Glutamatergic neuron (in vitro differentiated cells): Measurements from ENCODE around the gene ABRAXAS1. TPM values are rescaled to one million over a fixed set of nuclear protein-coding genes. Genes with fewer than 3 reads are reported as not detected.
"Not testable (repeated sequence)": the region's sequence is repeated elsewhere in the genome, so short reads cannot be mapped to it uniquely, and the experiment has no call there.

Experiments
- DNase-seq: peaks from one replicate; pipeline ENCODE4 v3.0.0; 2022
- H3K27ac Mint-ChIP-seq: one replicate; pipeline ENCODE4 v1.8.0; 2020; ENCODE audit warnings: mild to moderate bottlenecking, mixed read lengths, inconsistent platforms; ENCODE audit not compliant: unreplicated experiment
- H3K27me3 Mint-ChIP-seq: one replicate; pipeline ENCODE4 v1.8.0; 2020; ENCODE audit warnings: mild to moderate bottlenecking, moderate library complexity, mixed read lengths, inconsistent platforms; ENCODE audit not compliant: unreplicated experiment
- H3K36me3 Mint-ChIP-seq: one replicate; pipeline ENCODE4 v1.8.0; 2020; ENCODE audit warnings: mild to moderate bottlenecking, mixed read lengths, inconsistent platforms; ENCODE audit not compliant: unreplicated experiment
- H3K4me1 Mint-ChIP-seq: one replicate; pipeline ENCODE4 v1.8.0; 2020; ENCODE audit warnings: mild to moderate bottlenecking, low read depth, mixed read lengths, inconsistent platforms; ENCODE audit not compliant: unreplicated experiment
- H3K4me3 Mint-ChIP-seq: one replicate; pipeline ENCODE4 v1.8.0; 2020; ENCODE audit warnings: mild to moderate bottlenecking, mixed read lengths, inconsistent platforms; ENCODE audit not compliant: unreplicated experiment
- H3K9me3 Mint-ChIP-seq: one replicate; pipeline ENCODE4 v1.8.0; 2020; ENCODE audit warnings: mild to moderate bottlenecking, moderate library complexity, mixed read lengths, inconsistent platforms; ENCODE audit not compliant: unreplicated experiment
- total RNA-seq: library from RNA; stranded (reverse); fragmentation: NEBNext Ultra II Directional; extraction: Animal tissue kit (Norgen Biotek cat#: 25700); gene quantifications from one replicate; pipeline ENCODE4 v1.2.1, GENCODE V29; 2021; ENCODE audit not compliant: unreplicated experiment
- TF ChIP-seq, protein P1 (sequence below): fragments of 200-600 bp; sonication (generic); IDR thresholded peaks from one replicate; pipeline ENCODE4 v1.5.0; 2021; ENCODE audit not compliant: partially characterized antibody, unreplicated experiment

ABRAXAS1 gene
- total RNA-seq, 1 donor from 2014 or later = 16.0 TPM

DNA sequence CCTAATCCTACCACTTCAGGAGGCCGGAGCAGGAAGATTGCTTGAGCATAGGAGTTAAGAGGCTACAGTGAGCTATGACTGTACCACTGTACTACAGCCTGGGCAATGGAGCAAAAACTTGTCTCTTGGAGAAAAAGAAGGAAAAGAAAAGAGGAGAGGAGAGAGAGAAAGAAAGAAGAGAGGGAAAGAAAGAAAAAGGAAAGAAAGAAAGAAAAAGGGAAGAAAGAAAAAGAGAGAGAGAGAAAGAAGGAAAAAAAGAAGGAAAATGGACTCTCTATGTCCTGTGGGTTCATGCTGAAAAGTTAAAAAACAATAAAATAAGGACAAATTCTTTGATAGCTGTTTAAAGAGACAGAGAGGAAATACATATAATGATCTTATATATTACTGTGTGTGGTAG lies 13.3 kb upstream of the ABRAXAS1 start:
- H3K27ac Mint-ChIP-seq = no peak overlapping the region

DNA sequence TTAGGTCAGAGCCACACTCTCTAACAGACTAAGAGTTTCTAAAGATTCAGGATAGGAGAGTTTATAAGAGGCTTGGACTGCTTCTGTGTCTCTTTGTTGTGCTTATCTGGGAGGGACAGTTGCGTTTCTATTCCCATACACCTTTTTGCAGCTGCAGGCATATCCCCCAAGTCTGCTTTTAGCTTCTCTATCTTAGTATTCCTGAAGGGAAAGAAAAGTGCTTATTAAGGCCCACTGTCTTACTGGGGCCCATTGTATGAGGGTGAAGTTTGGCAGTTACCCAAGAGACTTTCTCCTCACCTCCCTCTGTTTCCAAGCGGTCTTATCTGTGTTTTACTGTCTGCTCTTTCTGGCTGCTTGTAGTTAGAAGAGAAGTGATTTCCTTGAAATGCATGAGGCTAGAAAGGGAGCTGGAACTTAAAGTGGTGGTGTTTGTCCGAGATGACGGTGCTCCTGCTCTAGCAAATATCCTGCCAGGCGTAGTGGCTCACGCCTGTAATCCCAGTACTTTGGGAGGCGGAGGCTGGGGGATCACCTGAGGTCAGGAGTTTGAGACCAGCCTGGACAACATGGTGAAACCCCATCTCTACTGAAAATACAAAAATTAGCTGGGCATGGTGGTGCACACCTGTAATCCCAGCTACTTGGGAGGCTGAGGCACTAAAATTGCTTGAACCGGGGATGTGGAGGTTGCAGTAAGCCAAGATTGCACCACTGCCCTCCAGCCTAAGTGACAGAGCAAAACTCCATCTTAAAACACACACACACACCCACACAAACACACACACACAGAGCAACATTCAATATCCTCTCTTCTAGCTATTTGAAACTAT lies 11.4 kb upstream of the ABRAXAS1 start:
- H3K4me3 Mint-ChIP-seq, H3K4me1 Mint-ChIP-seq, H3K9me3 Mint-ChIP-seq, H3K36me3 Mint-ChIP-seq, H3K27me3 Mint-ChIP-seq, H3K27ac Mint-ChIP-seq, DNase-seq: not testable (repeated sequence)

More for the DNA sequence above, 13.3 kb upstream of the ABRAXAS1 start:
- Mint-ChIP-seq H3K9me3 (no peaks in the 10 kb centered on the region), H3K36me3 (no peaks in the 10 kb centered on the region), H3K4me1 (no peaks in the 10 kb centered on the region), H3K4me3 (no peak overlapping the region), H3K27me3 (no peaks in the 10 kb centered on the region)
- TF ChIP-seq, protein P1, sequence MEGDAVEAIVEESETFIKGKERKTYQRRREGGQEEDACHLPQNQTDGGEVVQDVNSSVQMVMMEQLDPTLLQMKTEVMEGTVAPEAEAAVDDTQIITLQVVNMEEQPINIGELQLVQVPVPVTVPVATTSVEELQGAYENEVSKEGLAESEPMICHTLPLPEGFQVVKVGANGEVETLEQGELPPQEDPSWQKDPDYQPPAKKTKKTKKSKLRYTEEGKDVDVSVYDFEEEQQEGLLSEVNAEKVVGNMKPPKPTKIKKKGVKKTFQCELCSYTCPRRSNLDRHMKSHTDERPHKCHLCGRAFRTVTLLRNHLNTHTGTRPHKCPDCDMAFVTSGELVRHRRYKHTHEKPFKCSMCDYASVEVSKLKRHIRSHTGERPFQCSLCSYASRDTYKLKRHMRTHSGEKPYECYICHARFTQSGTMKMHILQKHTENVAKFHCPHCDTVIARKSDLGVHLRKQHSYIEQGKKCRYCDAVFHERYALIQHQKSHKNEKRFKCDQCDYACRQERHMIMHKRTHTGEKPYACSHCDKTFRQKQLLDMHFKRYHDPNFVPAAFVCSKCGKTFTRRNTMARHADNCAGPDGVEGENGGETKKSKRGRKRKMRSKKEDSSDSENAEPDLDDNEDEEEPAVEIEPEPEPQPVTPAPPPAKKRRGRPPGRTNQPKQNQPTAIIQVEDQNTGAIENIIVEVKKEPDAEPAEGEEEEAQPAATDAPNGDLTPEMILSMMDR = no peak
- DNase-seq = no peak

DNA sequence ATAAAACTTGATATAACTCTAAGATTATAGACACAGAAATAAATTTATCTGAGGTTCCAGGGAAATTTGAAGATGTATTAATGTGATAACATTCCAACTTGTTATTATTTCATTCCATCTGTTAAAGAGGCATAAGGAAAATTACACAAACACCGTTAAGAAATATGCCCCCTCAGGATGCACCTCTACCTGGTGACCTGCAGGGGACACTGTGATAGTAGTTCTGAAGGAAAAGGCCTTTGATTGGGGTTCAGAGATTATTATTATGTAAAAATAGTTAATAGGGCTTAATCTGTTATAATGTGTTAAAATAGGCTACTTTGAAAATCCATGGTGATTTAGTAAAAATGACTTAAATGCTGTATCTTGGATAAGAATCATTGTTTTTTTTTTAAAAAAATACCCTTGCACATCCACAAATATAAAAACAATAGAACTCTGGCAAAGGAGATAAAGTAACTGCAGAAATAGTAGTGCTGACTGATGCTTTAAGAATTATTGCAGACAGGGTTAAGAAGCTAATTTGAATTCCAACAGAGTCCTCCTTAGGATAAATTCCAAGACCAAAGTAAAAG lies 6.1 kb upstream of the ABRAXAS1 start:
- Mint-ChIP-seq H3K36me3 (no peaks in the 10 kb centered on the region), H3K9me3 (peaks cover 2% of the 10 kb centered on the region), H3K27ac (no peak overlapping the region), H3K4me1 (no peaks in the 10 kb centered on the region), H3K4me3 (no peak overlapping the region), H3K27me3 (no peaks in the 10 kb centered on the region)
- DNase-seq = no peak
- TF ChIP-seq, protein P1 = peak; percentile 91

DNA sequence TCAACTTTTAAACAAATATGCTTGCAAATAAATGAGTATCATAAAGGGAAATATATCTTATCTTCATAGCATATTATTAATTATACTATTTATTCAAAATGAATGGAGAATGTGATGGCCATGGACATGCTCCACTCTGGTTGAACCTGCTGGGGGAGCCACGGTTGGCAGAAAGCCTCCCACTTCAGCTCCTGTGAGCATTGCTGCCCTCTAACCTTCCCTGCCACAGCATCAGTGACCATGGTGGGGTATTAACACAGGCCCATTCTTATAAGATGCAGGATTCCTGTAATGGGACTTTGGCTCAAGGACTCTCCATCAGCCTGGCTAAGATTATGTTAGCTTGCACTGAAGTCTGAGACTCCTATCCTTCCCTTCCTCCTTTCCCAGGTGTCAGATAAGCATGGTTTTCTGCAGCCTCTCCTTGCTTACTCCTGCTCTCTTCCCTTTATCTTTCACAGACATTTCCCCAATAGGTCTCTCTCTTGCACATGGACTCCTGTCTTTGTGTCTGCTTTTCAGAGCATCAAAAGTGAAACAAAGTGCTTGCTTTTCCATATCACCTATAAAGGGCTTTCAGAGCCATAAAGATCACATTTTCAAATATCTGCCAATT lies 4.9 kb upstream of the ABRAXAS1 start:
- Mint-ChIP-seq H3K36me3 (no peaks in the 10 kb centered on the region), H3K9me3 (peaks cover 2% of the 10 kb centered on the region), H3K4me1 (no peaks in the 10 kb centered on the region), H3K27me3 (no peaks in the 10 kb centered on the region), H3K4me3 (no peak overlapping the region), H3K27ac (no peak overlapping the region)
- DNase-seq = no peak
- TF ChIP-seq, protein P1 = no peak

DNA sequence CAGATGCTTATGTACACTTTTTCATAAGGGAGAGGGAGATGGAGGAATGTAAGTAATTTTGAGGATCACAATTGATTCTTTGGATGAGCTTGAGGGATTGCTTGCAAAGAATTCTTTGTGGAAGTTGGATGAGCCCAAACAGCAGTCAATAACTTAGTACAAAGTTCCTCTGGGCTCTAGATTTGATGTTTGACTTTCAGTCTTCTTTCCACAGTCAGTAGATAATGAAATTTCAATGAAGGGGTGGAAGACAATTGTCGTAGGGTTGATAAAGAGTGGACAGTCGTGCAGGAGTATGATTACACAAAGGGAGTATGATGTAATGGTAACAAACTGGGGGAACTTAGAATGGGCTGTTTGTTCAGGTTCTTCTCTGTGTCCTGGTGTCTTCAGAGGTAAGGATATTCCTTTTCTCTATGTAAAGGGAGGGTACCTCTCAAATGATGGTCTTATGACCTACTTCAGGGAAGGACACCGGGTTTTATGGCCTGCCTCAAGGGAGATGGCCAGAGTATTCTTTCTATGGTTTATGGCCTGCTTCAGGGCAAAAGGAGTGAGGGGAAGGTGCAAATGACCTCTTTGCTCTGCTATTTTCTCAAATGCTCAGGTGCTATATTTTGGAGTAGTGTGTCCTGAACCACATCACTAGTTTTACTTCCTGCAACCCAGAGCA lies 1.7 kb upstream of the ABRAXAS1 start:
- DNase-seq = no peak
- Mint-ChIP-seq H3K27me3 (peaks cover 4% of the 10 kb centered on the region), H3K4me1 (no peaks in the 10 kb centered on the region), H3K36me3 (no peaks in the 10 kb centered on the region), H3K4me3 (no peak overlapping the region), H3K9me3 (peaks cover 5% of the 10 kb centered on the region), H3K27ac (no peak overlapping the region)
- TF ChIP-seq, protein P1 = no peak
